ENCODE data around the gene CLBA1. TPM values are rescaled to one million over a fixed set of nuclear protein-coding genes. Genes with fewer than 3 reads are reported as not detected.

CLBA1 gene
- total and polyA plus RNA-seq, 9 of the 15 experiments (the other 6 are each of a cell fraction or from before 2014, with no cell fraction given), result 0.04 to 3.9 (median 2.6) TPM

GRCh38 chr14:104991896-104992230 is 6.3 kb downstream of the CLBA1 start:
- WGBS (ENCODE audit: insufficient coverage, low coverage, missing lambda C conversion rate), result no CpG with 5 or more reads among the region's 34 CpGs
- no peaks in the 10 kb centered on the region for H3K9me1 ChIP-seq (ENCODE audit: control insufficient read depth, insufficient read depth, low read length)

More at GRCh38 chr14:104991896-104992230, 6.3 kb downstream of the CLBA1 start:
- Histone ChIP-seq H3K9me3 (replicated peaks; ENCODE audit: control insufficient read depth, insufficient read depth, low read depth, low read length) (no peaks in the 10 kb centered on the region), H4K20me1 (replicated peaks; ENCODE audit: control insufficient read depth, insufficient read depth, low read length) (no peaks in the 10 kb centered on the region), H3K4me1 (replicated peaks in 1 of 2; ENCODE audit: control insufficient read depth in 2 of 2, insufficient read depth in 2 of 2, low read length in 2 of 2) (peaks cover 0 to 9% of the 10 kb centered on the region in 2 experiments; a peak in 3 of 5 replicates), H2AFZ (ENCODE audit: low read depth, low read length) (no peak overlapping the region), H3K36me3 (ENCODE audit: control insufficient read depth, insufficient read depth, low read length) (no peaks in the 10 kb centered on the region), H3K27me3 (ENCODE audit: control insufficient read depth in 2 of 2, insufficient read depth in 2 of 2, low read length in 2 of 2) (no peaks in the 10 kb centered on the region), H3K9ac (ENCODE audit: insufficient read depth in 1 of 2, low read depth in 2 of 2, low read length in 2 of 2) (no peak overlapping the region), H3K79me2 (ENCODE audit: control insufficient read depth, insufficient read depth, low read length) (no peaks in the 10 kb centered on the region), H3K4me2 (ENCODE audit: insufficient read depth, low read length) (no peak overlapping the region), H3K27ac (ENCODE audit: extremely low read depth, low read depth, low read length) (no peak overlapping the region), H3K4me3 (no peak overlapping the region)
- ChIA-PET CTCF (ENCODE audit: low intra/inter-chr PET ratio) (no interaction called here), POLR2A (interaction anchor here (1.0 kb wide), 1 partner anchor 16 kb away, joined by 3 read pairs; no protein-coding TSS in a partner anchor)
- ATAC-seq, result no peak
- intact Hi-C loops (cut with micrococcal nuclease), result no loop called here
- no peak for FAIRE-seq
- no peak for DNase-seq (ENCODE audit: extremely low read depth in 1 of 4, low spot score in 3 of 4)
- in situ Hi-C loops (cut with MboI), result no loop called here
- TF ChIP-seq RBM14 (IDR thresholded peaks at IDR 0.05; ENCODE audit: borderline replicate concordance, insufficient read depth, low read depth, low read length) (0 out of 2 replicates have a peak, but pooled peaks have one; percentile 48), POLR2G (IDR thresholded peaks at IDR 0.05; ENCODE audit: low read depth, low read length) (peak; percentile 45; the same call in 1 of the 2 replicates), NR1H2 (CRISPR knock-in tag; IDR thresholded peaks at IDR 0.05) (no peak), CHD2 (IDR thresholded peaks at IDR 0.05; ENCODE audit: low read depth, low read length) (no peak), HOMEZ (CRISPR knock-in tag; IDR thresholded peaks at IDR 0.05) (no peak), SP1 (CRISPR knock-in tag; IDR thresholded peaks at IDR 0.05) (no peak), ARID4B (CRISPR knock-in tag; IDR thresholded peaks at IDR 0.05) (no peak), PHF20 (IDR thresholded peaks at IDR 0.05; ENCODE audit: partially characterized antibody) (peak; percentile 22), ZBTB9 (CRISPR knock-in tag; IDR thresholded peaks at IDR 0.05) (peak; percentile 79), ZBTB33 (CRISPR knock-in tag; IDR thresholded peaks at IDR 0.05) (peak; percentile 92), CHD1 (IDR thresholded peaks at IDR 0.05; ENCODE audit: low read length) (no peak)
- no TSS peak for BruUV-seq (replicated peaks)

All from K562 (cell line).